Adrenal gland (tissue), 5 donors: Measurements from ENCODE around the gene MYCBPAP.

Source experiments
- POLR2A ChIP-seq, 2 donors: fragments of 450-650 bp; IDR thresholded peaks; one replicate each; pipeline ENCODE4 v1.6.1; 2017; ENCODE audit warnings: antibody characterized with exemption in 2 of 2, mild to moderate bottlenecking in 2 of 2, moderate library complexity in 1 of 2
- TF ChIP-seq, protein P1 (sequence below), 6 experiments: fragments of 450-650 bp in 4 of 6; fragments of 200-600 bp in 2 of 6; sonication (generic) in 1 of 6; IDR thresholded peaks; 1 replicate in 5 of 6; 2 replicates in 1 of 6; pipeline versions ENCODE4 v1.5.1 to v1.8.0; 2016 to 2021; ENCODE audit warnings: antibody characterized with exemption in 6 of 6, mild to moderate bottlenecking in 2 of 6, moderate library complexity in 1 of 6
- donor health status: DM: no; HTN: no; CAD: no.

GRCh38 chr17:50572541-50572940 is 64.3 kb downstream of the MYCBPAP start:
- TF ChIP-seq, protein P1, sequence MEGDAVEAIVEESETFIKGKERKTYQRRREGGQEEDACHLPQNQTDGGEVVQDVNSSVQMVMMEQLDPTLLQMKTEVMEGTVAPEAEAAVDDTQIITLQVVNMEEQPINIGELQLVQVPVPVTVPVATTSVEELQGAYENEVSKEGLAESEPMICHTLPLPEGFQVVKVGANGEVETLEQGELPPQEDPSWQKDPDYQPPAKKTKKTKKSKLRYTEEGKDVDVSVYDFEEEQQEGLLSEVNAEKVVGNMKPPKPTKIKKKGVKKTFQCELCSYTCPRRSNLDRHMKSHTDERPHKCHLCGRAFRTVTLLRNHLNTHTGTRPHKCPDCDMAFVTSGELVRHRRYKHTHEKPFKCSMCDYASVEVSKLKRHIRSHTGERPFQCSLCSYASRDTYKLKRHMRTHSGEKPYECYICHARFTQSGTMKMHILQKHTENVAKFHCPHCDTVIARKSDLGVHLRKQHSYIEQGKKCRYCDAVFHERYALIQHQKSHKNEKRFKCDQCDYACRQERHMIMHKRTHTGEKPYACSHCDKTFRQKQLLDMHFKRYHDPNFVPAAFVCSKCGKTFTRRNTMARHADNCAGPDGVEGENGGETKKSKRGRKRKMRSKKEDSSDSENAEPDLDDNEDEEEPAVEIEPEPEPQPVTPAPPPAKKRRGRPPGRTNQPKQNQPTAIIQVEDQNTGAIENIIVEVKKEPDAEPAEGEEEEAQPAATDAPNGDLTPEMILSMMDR (IDR thresholded peaks at IDR 0.05): no peak
- no peak for TF ChIP-seq POLR2A (IDR thresholded peaks at IDR 0.05)
